ENCODE results near the gene MRPS18B.
"Not testable (repeated sequence)": the region's sequence is repeated elsewhere in the genome, so short reads cannot be mapped to it uniquely, and the experiment has no call there.

The MRPS18B gene

DNA sequence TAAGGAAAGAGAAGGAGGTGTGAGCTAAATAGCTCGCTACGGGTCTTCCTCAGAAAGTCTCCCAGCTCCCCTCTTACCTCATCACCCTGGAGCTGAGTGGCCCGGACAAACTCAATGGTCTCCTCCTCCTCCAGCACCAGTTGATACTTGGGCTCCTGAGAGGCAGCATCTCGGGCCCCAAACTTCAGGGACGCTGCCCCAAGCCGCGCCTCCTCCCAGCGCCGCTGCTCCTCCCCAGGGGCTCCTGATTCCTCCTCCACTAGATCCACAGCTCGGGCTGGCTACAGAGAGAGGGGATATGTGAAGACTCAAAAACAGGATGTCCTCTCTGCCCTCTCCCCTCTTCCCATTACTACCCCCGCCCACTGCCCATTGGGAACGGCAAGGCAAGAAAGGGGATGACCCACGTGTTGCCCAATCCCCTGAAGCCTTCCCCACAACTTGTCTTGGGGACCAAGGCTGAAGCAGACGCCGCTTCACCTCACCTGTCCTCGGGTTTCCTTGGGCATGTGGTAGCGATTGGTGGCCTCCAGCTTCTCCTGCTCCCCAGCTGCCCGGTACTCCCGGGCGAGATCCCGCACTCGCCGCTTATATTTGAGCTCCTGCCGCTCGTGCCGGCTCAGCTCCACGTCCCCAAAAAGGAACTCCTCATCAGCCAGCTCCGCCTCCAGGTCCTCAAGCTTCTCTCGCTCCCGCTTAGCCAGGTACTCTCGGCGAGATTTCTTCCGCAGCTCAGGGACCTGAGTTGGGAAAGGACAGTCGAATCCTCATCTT is 47.5 kb downstream of the MRPS18B start:
- H3K4me1 Mint-ChIP-seq = peaks cover 12% of the 10 kb centered on the region
- no peaks in the 10 kb centered on the region for H3K9me3 Mint-ChIP-seq
- H3K27ac Mint-ChIP-seq = no peak overlapping the region
- H3K4me3 Mint-ChIP-seq = no peak overlapping the region
- CTCF ChIA-PET = interaction anchor here (0.9 kb wide), 1 partner anchor 66 kb away, joined by 3 read pairs; no protein-coding TSS in a partner anchor
- no peaks in the 10 kb centered on the region for H3K27me3 Mint-ChIP-seq
- DNase-seq = no peak
- peaks cover 56% of the 10 kb centered on the region for H3K36me3 Mint-ChIP-seq

DNA sequence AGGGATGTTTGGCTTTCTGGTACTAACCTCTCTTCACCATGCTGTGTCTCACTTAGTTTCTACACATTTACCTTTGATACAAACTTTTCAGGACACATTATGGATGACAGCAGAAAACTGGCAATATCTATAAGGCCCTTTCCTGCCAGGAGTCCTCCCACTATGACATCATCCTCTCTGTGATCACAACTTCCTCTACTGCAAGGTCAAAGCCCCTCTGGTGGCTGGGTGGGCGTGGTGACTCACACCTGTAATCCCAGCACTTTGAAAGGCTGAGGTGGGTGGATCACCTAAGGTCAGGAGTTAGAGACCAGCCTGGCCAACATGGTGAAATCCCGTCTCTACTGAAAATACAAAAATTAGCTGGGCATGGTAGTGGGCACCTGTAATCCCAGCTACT is 48.7 kb downstream of the MRPS18B start:
- Mint-ChIP-seq H3K36me3 (peaks cover 60% of the 10 kb centered on the region), H3K4me1 (peaks cover 23% of the 10 kb centered on the region)
- H3K4me3 Mint-ChIP-seq, H3K27ac Mint-ChIP-seq, H3K9me3 Mint-ChIP-seq, H3K27me3 Mint-ChIP-seq, CTCF ChIA-PET: not testable (repeated sequence)
- DNase-seq = peak; percentile 34

DNA sequence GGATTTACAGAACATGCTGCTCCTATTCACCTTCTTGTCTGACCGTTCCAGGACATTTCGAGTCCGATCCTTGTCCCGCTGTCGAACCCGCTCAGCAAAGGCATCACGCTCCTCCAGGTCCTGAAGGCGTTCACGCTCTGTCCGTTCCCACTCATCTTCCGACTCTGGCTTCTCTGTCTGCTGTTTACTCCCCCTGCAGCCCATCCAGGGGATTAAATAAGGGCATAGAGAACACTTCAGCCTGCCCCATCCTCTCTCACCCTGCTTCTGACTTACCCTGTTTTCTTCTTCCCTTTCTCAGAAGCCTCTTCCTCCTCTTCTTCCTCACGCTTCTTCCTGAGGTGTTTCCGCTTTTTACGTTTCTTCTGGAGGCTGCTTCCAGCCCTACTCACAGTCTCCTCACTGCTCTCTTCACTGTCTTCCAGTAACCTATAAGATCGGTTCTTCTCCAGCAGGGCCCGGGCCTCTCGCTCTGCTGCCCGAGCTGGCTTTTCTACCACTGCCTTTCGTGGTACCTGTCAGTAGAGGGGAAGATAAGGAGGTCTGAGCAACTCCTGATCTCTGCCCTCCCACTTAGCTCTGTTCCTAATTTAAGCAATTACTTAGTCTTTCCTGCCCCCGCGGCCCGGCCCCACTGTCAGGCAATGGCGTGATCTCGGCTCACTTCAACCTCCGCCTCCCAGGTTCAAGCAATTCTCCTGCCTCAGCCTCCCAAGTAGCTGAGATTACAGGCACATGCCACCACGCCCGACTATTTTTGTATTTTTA is 53.3 kb downstream of the MRPS18B start:
- Mint-ChIP-seq H3K27me3 (no peaks in the 10 kb centered on the region), H3K9me3 (no peaks in the 10 kb centered on the region), H3K4me3 (peak overlapping the region; percentile 87), H3K4me1 (peaks cover 42% of the 10 kb centered on the region), H3K27ac (no peak overlapping the region), H3K36me3 (peaks cover 29% of the 10 kb centered on the region)
- DNase-seq = no peak
- CTCF ChIA-PET = interaction anchor here (1.8 to 3.5 kb wide), 2 partner anchors 60 to 126 kb away, joined by 5 to 20 read pairs; no protein-coding TSS in a partner anchor

GRCh38 chr6:30672445-30673253 is 55.0 kb downstream of the MRPS18B start, which contains the start of gene DHX16:
DHX16 (minus strand) TSS chr6:30673006; CDS start chr6:30672841, 165 bp downstream.
- Mint-ChIP-seq H3K4me3 (peak within 1 kb of the TSS; percentile 87), H3K4me1 (peaks cover 44% of the 10 kb centered on the region), H3K27me3 (no peaks in the 10 kb centered on the region), H3K9me3 (no peaks in the 10 kb centered on the region), H3K27ac (peak within 1 kb of the TSS; percentile 84), H3K36me3 (peaks cover 32% of the 10 kb centered on the region)
- CTCF ChIA-PET = interaction anchor here (0.6 to 3.5 kb wide), 18 partner anchors 9 to 192 kb away, joined by 3 to 20 read pairs (median 4); no protein-coding TSS in a partner anchor
- DNase-seq = peak; percentile 94

All from activated naive CD4-positive, alpha-beta T cell treated with anti-CD3 and anti-CD28 coated beads, Interleukin-2, amount 10 ng/mL, durations not matched to agents 7 days and 5 days (primary cell).